Measurements from ENCODE around the gene GPR146. TPM values are rescaled to one million over a fixed set of nuclear protein-coding genes. Genes with fewer than 3 reads are reported as not detected.

The GPR146 gene
- total and polyA plus RNA-seq, 2 of the 13 experiments (the other 11 are each of a cell fraction or from before 2014, with no cell fraction given), result 2.0 to 15.9 TPM

DNA sequence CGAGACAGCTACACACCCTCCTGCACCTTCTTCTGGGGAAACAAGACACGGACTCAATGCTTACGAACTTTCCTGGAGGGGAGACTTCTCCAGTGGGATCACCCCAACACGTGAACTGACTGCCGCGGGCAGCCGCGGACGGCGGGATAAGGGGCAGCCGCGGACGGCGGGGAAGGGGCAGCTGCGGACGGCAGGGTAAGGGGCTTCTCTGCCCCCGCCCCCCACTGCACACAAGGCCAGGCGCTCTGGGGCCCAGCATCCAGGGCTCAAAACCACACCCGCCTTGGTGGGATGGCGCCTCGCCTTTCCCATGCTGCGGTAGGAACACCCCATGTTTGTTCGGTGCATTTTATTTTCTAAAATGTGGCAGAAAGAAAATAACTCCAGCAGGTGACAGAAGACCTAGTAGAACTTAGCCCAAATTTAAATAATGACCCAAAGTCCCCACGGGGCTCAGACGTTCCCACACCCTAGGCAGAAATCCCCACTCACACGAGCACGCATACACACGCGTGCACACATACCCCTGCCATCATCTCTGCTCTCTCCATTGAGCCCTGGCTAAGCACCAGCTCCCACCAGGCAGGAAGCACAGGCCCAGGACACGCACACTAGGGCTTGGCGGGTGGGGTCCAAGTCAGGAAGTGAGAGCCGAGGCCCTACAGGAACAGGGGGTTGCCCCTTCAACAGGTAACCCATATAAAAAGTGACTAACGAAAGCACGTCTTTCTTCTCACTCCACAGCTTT lies 26.6 kb upstream of the GPR146 start:
- POLR2A ChIA-PET, result no interaction called here
- WGBS (ENCODE audit: low lambda C conversion rate), result 97% methylated on average over 28 of the region's 34 CpGs
- ATAC-seq, result no peak

DNA sequence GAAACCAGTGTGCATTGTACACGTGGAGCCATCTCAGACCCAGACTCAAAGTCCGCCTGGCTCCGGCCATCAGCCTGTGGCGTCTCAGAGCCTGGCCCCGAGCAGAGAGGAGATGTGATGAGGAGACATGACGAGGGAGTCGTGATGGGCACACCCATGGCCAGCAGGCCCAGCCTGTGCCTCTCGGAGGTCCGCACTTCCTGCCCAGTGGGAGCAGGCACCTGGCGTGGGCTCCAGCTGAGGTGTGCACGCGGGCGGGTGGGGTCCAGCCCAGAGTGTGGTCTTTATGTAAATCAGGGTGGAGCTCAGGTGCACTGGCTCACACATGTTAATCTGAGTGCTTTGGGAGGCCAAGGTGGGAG lies 26.0 kb upstream of the GPR146 start:
- 0 out of 3 replicates have a peak, but pooled peaks have one; percentile 5 for ATAC-seq
- 60% methylated on average over 5 of the region's 13 CpGs for WGBS (ENCODE audit: low lambda C conversion rate)
- H3K4me2 ChIP-seq (ENCODE audit: low read depth, low read length), result no peak overlapping the region

More for the DNA sequence above, 26.6 kb upstream of the GPR146 start:
- H2AFZ ChIP-seq (ENCODE audit: low read length), result no peak overlapping the region
- H3K4me1 ChIP-seq (ENCODE audit: insufficient read depth, low read length), result peaks cover 35% of the 10 kb centered on the region
- no peaks in the 10 kb centered on the region for H3K9me3 ChIP-seq (ENCODE audit: low read length)
- no peaks in the 10 kb centered on the region for H4K20me1 ChIP-seq (ENCODE audit: insufficient read depth, low read length)
- H3K36me3 ChIP-seq (replicated peaks in 1 of 2; ENCODE audit: control insufficient read depth in 1 of 2, insufficient read depth in 2 of 2, low read length in 2 of 2), result peaks cover 2 to 9% of the 10 kb centered on the region in 2 experiments; a peak in 3 of 5 replicates
- CTCF ChIA-PET (ENCODE audit: low intra/inter-chr PET ratio, low total read pairs), result no interaction called here
- BruUV-seq (replicated peaks), result no TSS peak
- H3K9ac ChIP-seq (ENCODE audit: insufficient read depth, low read depth, low read length), result no peak overlapping the region
- no peak for FAIRE-seq
- H3K27me3 ChIP-seq (ENCODE audit: control insufficient read depth in 1 of 2, insufficient read depth in 2 of 2, low read length in 2 of 2), result no peaks in the 10 kb centered on the region
- in situ Hi-C loops (cut with HindIII; ENCODE audit: extremely low pct_ligation_motif_present, low pct_unique_long_range_greater_than_20kb), result no loop called here
- H3K4me2 ChIP-seq (ENCODE audit: low read depth, low read length), result no peak overlapping the region
- peaks cover 6% of the 10 kb centered on the region for H3K79me2 ChIP-seq (ENCODE audit: insufficient read depth, low read length)
- no peak overlapping the region for H3K4me3 ChIP-seq (replicated peaks in 1 of 3; ENCODE audit: insufficient read depth in 1 of 3, low read depth in 2 of 3, low read length in 3 of 3)
- DNase-seq (ENCODE audit: low spot score), result no peak
- intact Hi-C loops (cut with micrococcal nuclease; ENCODE audit: unreplicated experiment), result no loop called here
- TF ChIP-seq JDP2 (CRISPR knock-in tag; IDR thresholded peaks at IDR 0.05; ENCODE audit: borderline replicate concordance) (no peak), ZSCAN31 (CRISPR knock-in tag; IDR thresholded peaks at IDR 0.05; ENCODE audit: low read depth) (no peak)
- H3K27ac ChIP-seq (ENCODE audit: extremely low read length, insufficient read depth, low read length), result peak overlapping the region; percentile 42

More for the DNA sequence above, 26.0 kb upstream of the GPR146 start:
- Histone ChIP-seq H3K36me3 (replicated peaks in 1 of 2; ENCODE audit: control insufficient read depth in 1 of 2, insufficient read depth in 2 of 2, low read length in 2 of 2) (peaks cover 2 to 9% of the 10 kb centered on the region in 2 experiments; a peak in 3 of 5 replicates), H3K9me3 (ENCODE audit: low read length) (no peaks in the 10 kb centered on the region), H3K27ac (ENCODE audit: extremely low read length, insufficient read depth, low read length) (peak overlapping the region; percentile 42), H4K20me1 (ENCODE audit: insufficient read depth, low read length) (no peaks in the 10 kb centered on the region), H2AFZ (ENCODE audit: low read length) (no peak overlapping the region), H3K9ac (ENCODE audit: insufficient read depth, low read depth, low read length) (no peak overlapping the region), H3K4me1 (ENCODE audit: insufficient read depth, low read length) (peaks cover 35% of the 10 kb centered on the region), H3K27me3 (ENCODE audit: control insufficient read depth in 1 of 2, insufficient read depth in 2 of 2, low read length in 2 of 2) (no peaks in the 10 kb centered on the region), H3K4me3 (replicated peaks in 1 of 3; ENCODE audit: insufficient read depth in 1 of 3, low read depth in 2 of 3, low read length in 3 of 3) (no peak overlapping the region), H3K79me2 (ENCODE audit: insufficient read depth, low read length) (peaks cover 6% of the 10 kb centered on the region)
- ChIA-PET CTCF (ENCODE audit: low intra/inter-chr PET ratio, low total read pairs) (no interaction called here), POLR2A (interaction anchor here (1.1 kb wide), 1 partner anchor 11 kb away, joined by 4 read pairs; no protein-coding TSS in a partner anchor)
- FAIRE-seq (no peak), DNase-seq (ENCODE audit: low spot score) (no peak)
- TF ChIP-seq, protein P1, sequence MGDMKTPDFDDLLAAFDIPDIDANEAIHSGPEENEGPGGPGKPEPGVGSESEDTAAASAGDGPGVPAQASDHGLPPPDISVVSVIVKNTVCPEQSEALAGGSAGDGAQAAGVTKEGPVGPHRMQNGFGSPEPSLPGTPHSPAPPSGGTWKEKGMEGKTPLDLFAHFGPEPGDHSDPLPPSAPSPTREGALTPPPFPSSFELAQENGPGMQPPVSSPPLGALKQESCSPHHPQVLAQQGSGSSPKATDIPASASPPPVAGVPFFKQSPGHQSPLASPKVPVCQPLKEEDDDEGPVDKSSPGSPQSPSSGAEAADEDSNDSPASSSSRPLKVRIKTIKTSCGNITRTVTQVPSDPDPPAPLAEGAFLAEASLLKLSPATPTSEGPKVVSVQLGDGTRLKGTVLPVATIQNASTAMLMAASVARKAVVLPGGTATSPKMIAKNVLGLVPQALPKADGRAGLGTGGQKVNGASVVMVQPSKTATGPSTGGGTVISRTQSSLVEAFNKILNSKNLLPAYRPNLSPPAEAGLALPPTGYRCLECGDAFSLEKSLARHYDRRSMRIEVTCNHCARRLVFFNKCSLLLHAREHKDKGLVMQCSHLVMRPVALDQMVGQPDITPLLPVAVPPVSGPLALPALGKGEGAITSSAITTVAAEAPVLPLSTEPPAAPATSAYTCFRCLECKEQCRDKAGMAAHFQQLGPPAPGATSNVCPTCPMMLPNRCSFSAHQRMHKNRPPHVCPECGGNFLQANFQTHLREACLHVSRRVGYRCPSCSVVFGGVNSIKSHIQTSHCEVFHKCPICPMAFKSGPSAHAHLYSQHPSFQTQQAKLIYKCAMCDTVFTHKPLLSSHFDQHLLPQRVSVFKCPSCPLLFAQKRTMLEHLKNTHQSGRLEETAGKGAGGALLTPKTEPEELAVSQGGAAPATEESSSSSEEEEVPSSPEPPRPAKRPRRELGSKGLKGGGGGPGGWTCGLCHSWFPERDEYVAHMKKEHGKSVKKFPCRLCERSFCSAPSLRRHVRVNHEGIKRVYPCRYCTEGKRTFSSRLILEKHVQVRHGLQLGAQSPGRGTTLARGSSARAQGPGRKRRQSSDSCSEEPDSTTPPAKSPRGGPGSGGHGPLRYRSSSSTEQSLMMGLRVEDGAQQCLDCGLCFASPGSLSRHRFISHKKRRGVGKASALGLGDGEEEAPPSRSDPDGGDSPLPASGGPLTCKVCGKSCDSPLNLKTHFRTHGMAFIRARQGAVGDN (CRISPR knock-in tag; IDR thresholded peaks at IDR 0.05), result peak; percentile 22; the same call in 1 of the 2 replicates
- no peak for TF ChIP-seq ZSCAN22 (CRISPR knock-in tag; IDR thresholded peaks at IDR 0.05)
- 0 out of 2 replicates have a peak, but pooled peaks have one; percentile 21 for TF ChIP-seq HNF4A (CRISPR knock-in tag; IDR thresholded peaks at IDR 0.05)
- in situ Hi-C loops (cut with HindIII; ENCODE audit: extremely low pct_ligation_motif_present, low pct_unique_long_range_greater_than_20kb) (no loop called here), intact Hi-C loops (cut with micrococcal nuclease; ENCODE audit: unreplicated experiment) (no loop called here)
- BruUV-seq (replicated peaks), result no TSS peak

Measured in HepG2 (cell line).